Kidney epithelial cell (primary cell): Measurements from ENCODE around the gene GALNT4. TPM values are rescaled to one million over a fixed set of nuclear protein-coding genes. Genes with fewer than 3 reads are reported as not detected.

Experiments used
- DNase-seq: peaks from one replicate; pipeline ENCODE4 v3.0.0-alpha.2; 2010; ENCODE audit warnings: low read depth
- H3K27me3 ChIP-seq: 2 replicates; pipeline ENCODE4 v1.6.0; 2011; ENCODE audit warnings: low read length; ENCODE audit not compliant: control insufficient read depth, insufficient read depth
- H3K36me3 ChIP-seq: 2 replicates; pipeline ENCODE4 v1.5.1; 2011; ENCODE audit warnings: low read length; ENCODE audit not compliant: control insufficient read depth, insufficient read depth
- H3K4me3 ChIP-seq: 2 replicates; pipeline ENCODE4 v1.5.1; 2011; ENCODE audit warnings: low read depth, mild to moderate bottlenecking, control low read depth, low read length
- total RNA-seq: library from RNA; depleted of rRNA; stranded (reverse); fragments of >200 nt; gene quantifications from 2 replicates; pipeline ENCODE4 v1.2.3, GENCODE V29; 2015
- TF ChIP-seq, protein P1 (sequence below): IDR thresholded peaks from 2 replicates; pipeline ENCODE4 v1.5.1; 2011; ENCODE audit warnings: mild to moderate bottlenecking, moderate library complexity, low read length, control low read depth, inconsistent platforms; ENCODE audit not compliant: insufficient read depth, poor library complexity, severe bottlenecking

The GALNT4 gene
- total RNA-seq, 1 donor from 2014 or later, result 4.1 TPM

DNA sequence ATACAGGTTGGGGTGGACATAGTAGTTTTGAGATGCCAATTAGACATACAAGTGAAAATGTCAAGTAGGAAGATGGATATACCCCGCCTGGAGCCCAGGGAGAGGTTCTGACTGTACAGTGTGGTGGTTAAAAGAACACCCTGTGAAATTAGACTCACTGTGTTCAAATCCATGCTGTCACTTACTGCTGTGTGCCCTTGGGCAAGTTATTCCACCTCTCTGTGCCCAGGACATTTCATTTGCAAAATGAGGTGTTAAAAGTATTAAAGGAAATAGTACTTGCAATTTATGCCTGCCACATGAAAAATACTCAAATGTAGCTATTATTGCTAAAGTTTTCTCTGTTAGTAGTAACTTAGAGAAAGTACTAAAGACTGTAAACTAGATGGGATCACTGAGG lies 18.5 kb downstream of the GALNT4 start:
- Histone ChIP-seq H3K36me3 (no peaks in the 10 kb centered on the region), H3K27me3 (no peaks in the 10 kb centered on the region), H3K4me3 (no peak overlapping the region)
- TF ChIP-seq, protein P1, sequence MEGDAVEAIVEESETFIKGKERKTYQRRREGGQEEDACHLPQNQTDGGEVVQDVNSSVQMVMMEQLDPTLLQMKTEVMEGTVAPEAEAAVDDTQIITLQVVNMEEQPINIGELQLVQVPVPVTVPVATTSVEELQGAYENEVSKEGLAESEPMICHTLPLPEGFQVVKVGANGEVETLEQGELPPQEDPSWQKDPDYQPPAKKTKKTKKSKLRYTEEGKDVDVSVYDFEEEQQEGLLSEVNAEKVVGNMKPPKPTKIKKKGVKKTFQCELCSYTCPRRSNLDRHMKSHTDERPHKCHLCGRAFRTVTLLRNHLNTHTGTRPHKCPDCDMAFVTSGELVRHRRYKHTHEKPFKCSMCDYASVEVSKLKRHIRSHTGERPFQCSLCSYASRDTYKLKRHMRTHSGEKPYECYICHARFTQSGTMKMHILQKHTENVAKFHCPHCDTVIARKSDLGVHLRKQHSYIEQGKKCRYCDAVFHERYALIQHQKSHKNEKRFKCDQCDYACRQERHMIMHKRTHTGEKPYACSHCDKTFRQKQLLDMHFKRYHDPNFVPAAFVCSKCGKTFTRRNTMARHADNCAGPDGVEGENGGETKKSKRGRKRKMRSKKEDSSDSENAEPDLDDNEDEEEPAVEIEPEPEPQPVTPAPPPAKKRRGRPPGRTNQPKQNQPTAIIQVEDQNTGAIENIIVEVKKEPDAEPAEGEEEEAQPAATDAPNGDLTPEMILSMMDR, result no peak
- DNase-seq, result no peak

DNA sequence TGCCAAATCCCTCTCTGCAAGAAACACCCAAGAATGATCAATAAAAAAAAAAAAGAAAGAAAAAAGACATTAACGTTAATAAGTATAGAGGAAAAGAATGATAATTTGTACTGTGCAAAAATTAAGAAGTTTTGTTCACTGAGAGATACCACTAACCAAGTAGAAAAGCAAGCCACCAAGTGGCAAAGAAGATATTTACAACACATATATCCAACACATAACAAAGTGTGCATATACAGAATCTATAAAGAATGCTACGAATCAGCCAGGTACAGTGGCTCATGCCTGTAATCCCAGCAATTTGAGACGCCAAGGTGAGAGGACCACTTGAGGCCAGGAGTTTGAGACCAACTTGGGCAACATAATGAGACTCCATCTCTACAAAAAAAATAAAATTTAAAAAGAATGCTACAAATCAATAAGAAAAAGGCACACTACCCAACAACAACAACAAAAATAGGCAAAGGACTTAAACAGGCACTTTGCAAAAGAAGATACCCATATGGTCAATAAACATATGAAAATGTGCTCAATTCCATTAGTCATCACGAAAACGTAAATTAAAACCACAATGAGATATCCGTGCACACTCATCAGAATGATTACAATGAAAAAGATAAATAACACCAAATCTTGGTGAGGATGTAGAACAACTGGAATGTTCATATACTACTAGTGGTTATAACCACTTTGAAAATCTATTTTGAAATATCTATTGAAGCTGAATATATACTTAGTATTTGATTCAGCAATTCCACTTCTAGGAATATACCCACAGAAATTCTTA lies 19.8 kb downstream of the GALNT4 start:
- TF ChIP-seq, protein P1, result no peak
- Histone ChIP-seq H3K4me3 (no peak overlapping the region), H3K27me3 (no peaks in the 10 kb centered on the region), H3K36me3 (no peaks in the 10 kb centered on the region)
- DNase-seq, result no peak

DNA sequence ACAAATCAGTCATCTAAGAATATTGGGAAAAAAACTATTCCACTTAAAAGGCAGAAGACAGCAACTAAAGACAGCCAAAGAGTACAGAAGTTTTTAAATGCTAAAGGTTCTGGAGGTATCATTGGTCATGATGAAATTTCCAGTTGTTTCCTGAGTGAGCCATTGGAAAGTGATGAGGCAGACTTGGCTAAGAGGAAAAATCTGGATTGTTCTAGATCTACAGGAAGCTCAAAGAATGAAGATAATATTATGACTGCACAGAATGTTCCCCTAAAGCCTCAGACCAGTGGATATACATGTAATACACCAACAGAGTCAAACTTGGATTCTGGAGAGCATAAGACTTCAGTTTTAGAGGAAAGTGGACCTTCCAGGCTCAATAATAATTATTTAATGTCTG lies 22.8 kb downstream of the GALNT4 start:
- Histone ChIP-seq H3K4me3 (no peak overlapping the region), H3K27me3 (no peaks in the 10 kb centered on the region), H3K36me3 (no peaks in the 10 kb centered on the region)
- DNase-seq, result no peak
- TF ChIP-seq, protein P1, result no peak

DNA sequence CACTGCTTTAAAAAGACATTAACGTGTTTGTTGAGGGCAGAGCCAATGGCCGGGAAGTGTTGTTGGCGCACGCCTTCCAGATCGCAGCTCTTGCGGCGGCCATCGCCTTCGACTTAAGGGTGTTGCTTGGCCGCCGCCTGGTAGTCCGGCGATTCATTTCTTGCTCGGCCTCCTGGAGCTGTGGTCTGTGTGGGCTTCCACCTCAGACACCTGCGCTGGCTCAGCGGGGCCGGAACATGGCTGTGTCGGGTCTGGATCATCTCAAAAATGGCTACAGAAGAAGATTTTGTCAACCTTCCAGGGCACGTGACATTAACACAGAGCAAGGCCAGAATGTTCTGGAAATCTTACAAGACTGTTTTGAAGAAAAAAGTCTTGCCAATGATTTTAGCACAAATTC lies 24.7 kb downstream of the GALNT4 start:
- no peak overlapping the region for H3K4me3 ChIP-seq
- TF ChIP-seq, protein P1, result no peak
- DNase-seq, result no peak
- no peaks in the 10 kb centered on the region for H3K36me3 ChIP-seq
- H3K27me3 ChIP-seq, result no peaks in the 10 kb centered on the region

DNA sequence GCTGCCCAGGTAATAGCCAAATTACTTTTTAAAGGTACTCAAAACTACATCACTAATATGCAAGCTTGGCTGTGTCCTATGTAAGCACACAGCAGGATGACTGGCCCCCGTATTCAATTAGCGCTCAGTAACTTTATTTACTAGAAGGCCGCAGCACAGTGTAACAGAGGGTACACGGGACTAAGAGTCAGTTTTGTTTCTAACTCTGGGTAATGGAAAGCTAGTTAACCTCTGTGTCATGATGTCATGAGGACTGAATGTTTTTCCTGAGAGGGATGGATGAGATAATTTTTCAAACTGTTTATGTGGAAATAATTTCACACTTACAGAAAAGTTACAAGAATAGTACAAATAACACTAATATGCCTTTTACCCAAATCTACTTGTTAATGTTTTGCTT lies 27.1 kb downstream of the GALNT4 start:
- H3K4me3 ChIP-seq, result no peak overlapping the region
- no peaks in the 10 kb centered on the region for H3K27me3 ChIP-seq
- DNase-seq, result no peak
- TF ChIP-seq, protein P1, result no peak
- H3K36me3 ChIP-seq, result no peaks in the 10 kb centered on the region

DNA sequence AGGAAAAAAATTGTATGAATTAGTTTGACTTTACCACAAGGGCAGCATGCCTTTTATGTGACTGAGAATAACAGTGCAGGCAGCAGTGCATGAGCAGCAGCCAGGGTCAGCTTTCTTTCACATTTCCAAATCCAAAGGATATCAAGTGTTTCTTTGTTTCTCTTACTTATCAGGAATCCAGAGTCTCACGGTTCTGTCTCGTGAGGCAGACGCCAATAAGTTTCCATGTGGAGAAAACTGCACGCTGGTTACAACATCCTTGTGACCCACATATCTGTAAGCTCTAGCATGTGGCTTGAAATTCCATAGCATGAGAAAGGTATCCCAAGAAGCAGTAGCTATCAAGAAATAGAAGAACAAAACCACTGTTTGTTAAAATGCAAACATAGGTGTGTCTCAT lies 27.6 kb downstream of the GALNT4 start:
- no peak for DNase-seq
- Histone ChIP-seq H3K36me3 (no peaks in the 10 kb centered on the region), H3K4me3 (no peak overlapping the region), H3K27me3 (no peaks in the 10 kb centered on the region)
- TF ChIP-seq, protein P1, result no peak
